ENCODE data around the gene EXOC6B. TPM values are rescaled to one million over a fixed set of nuclear protein-coding genes. Genes with fewer than 3 reads are reported as not detected.
A peak's percentile ranks its signal among the peaks of the same experiment; 100 is the strongest.

The EXOC6B gene
- total and polyA plus RNA-seq, 5 experiments from 2014 or later = 3.3 to 20.1 (median 3.4) TPM

GRCh38 chr2:72803151-72803550 lies 22.7 kb downstream of the EXOC6B start:
- no peak overlapping the region for H3K4me3 Mint-ChIP-seq
- H3K27me3 Mint-ChIP-seq = no peaks in the 10 kb centered on the region
- peak overlapping the region in 1 of 10 donors; percentile 17 for H3K27ac Mint-ChIP-seq
- H3K9me3 Mint-ChIP-seq = peaks cover 0 to 5% (median 1%) of the 10 kb centered on the region in 9 donors
- no peak for ATAC-seq
- POLR2A ChIA-PET = no interaction called here
- no peak for DNase-seq
- peaks cover 8 to 13% (median 12%) of the 10 kb centered on the region in 3 donors for H3K36me3 Mint-ChIP-seq
- H3K4me1 Mint-ChIP-seq = peaks cover 0 to 6% (median 4%) of the 10 kb centered on the region in 4 donors

GRCh38 chr2:72800492-72800891 lies 25.3 kb downstream of the EXOC6B start:
- Mint-ChIP-seq H3K27ac (no peak overlapping the region), H3K4me1 (peaks cover 2 to 11% (median 3%) of the 10 kb centered on the region in 4 donors), H3K36me3 (peaks cover 0 to 3% (median 2%) of the 10 kb centered on the region in 3 donors), H3K9me3 (no peaks in the 10 kb centered on the region), H3K4me3 (no peak overlapping the region), H3K27me3 (no peaks in the 10 kb centered on the region)
- no peak for DNase-seq
- POLR2A ChIA-PET = no interaction called here
- no peak for ATAC-seq

GRCh38 chr2:72797740-72798139 lies 28.1 kb downstream of the EXOC6B start:
- POLR2A ChIA-PET = no interaction called here
- H3K9me3 Mint-ChIP-seq = peaks cover 0 to 5% (median 0%) of the 10 kb centered on the region in 9 donors

GRCh38 chr2:72796766-72797165 lies 29.1 kb downstream of the EXOC6B start:
- Mint-ChIP-seq H3K27ac (peak overlapping the region in 1 of 10 donors; percentile 45), H3K36me3 (peaks cover 2 to 5% (median 5%) of the 10 kb centered on the region in 3 donors), H3K4me1 (peaks cover 6 to 26% (median 8%) of the 10 kb centered on the region in 4 donors), H3K9me3 (peaks cover 0 to 5% (median 0%) of the 10 kb centered on the region in 9 donors), H3K4me3 (no peak overlapping the region), H3K27me3 (no peaks in the 10 kb centered on the region)
- DNase-seq (no peak), ATAC-seq (no peak)
- POLR2A ChIA-PET = no interaction called here

More at GRCh38 chr2:72797740-72798139, 28.1 kb downstream of the EXOC6B start:
- Mint-ChIP-seq H3K36me3 (peaks cover 2 to 5% (median 5%) of the 10 kb centered on the region in 3 donors), H3K27ac (no peak overlapping the region), H3K4me3 (no peak overlapping the region), H3K4me1 (peaks cover 6 to 26% (median 8%) of the 10 kb centered on the region in 4 donors), H3K27me3 (no peaks in the 10 kb centered on the region)
- DNase-seq (no peak), ATAC-seq (no peak)

GRCh38 chr2:72794572-72794971 lies 31.3 kb downstream of the EXOC6B start:
- H3K27me3 Mint-ChIP-seq = no peaks in the 10 kb centered on the region
- H3K4me3 Mint-ChIP-seq = no peak overlapping the region
- ATAC-seq (no peak), DNase-seq (no peak)
- H3K36me3 Mint-ChIP-seq = peaks cover 2 to 5% (median 5%) of the 10 kb centered on the region in 3 donors
- H3K9me3 Mint-ChIP-seq = peaks cover 0 to 5% (median 0%) of the 10 kb centered on the region in 9 donors
- H3K27ac Mint-ChIP-seq = no peak overlapping the region
- peaks cover 6 to 26% (median 8%) of the 10 kb centered on the region in 4 donors for H3K4me1 Mint-ChIP-seq
- POLR2A ChIA-PET = no interaction called here

GRCh38 chr2:72793798-72794440 lies 31.9 kb downstream of the EXOC6B start:
- DNase-seq = no peak
- ATAC-seq = no peak
- Mint-ChIP-seq H3K27ac (no peak overlapping the region), H3K9me3 (peaks cover 0 to 5% (median 0%) of the 10 kb centered on the region in 9 donors), H3K4me1 (peaks cover 6 to 26% (median 9%) of the 10 kb centered on the region in 4 donors), H3K4me3 (no peak overlapping the region), H3K27me3 (no peaks in the 10 kb centered on the region), H3K36me3 (peaks cover 2 to 5% (median 5%) of the 10 kb centered on the region in 3 donors)
- POLR2A ChIA-PET = no interaction called here

- DNase-seq (no peak), ATAC-seq (no peak)
- peaks cover 0 to 5% (median 0%) of the 10 kb centered on the region in 9 donors for H3K9me3 Mint-ChIP-seq
- no peaks in the 10 kb centered on the region for H3K27me3 Mint-ChIP-seq
- H3K4me3 Mint-ChIP-seq = no peak overlapping the region
- peaks cover 0 to 12% (median 7%) of the 10 kb centered on the region in 3 donors for H3K36me3 Mint-ChIP-seq
- POLR2A ChIA-PET = no interaction called here
- H3K27ac Mint-ChIP-seq = no peak overlapping the region
- peaks cover 0 to 7% (median 1%) of the 10 kb centered on the region in 4 donors for H3K4me1 Mint-ChIP-seq
Observed at GRCh38 chr2:72789241-72789640, 36.6 kb downstream of the EXOC6B start.

- Mint-ChIP-seq H3K9me3 (peaks cover 0 to 5% (median 0%) of the 10 kb centered on the region in 9 donors), H3K27me3 (no peaks in the 10 kb centered on the region), H3K4me1 (peaks cover 0 to 3% (median 1%) of the 10 kb centered on the region in 4 donors), H3K27ac (no peak overlapping the region), H3K4me3 (no peak overlapping the region), H3K36me3 (peaks cover 0 to 17% (median 9%) of the 10 kb centered on the region in 3 donors)
- no peak for DNase-seq
- POLR2A ChIA-PET = no interaction called here
- no peak for ATAC-seq
Observed at GRCh38 chr2:72788756-72789155, 37.1 kb downstream of the EXOC6B start.

GRCh38 chr2:72785517-72785916 lies 40.3 kb downstream of the EXOC6B start:
- no peak for DNase-seq
- Mint-ChIP-seq H3K9me3 (peaks cover 0 to 2% (median 0%) of the 10 kb centered on the region in 9 donors), H3K27ac (no peak overlapping the region), H3K4me3 (no peak overlapping the region), H3K36me3 (peaks cover 0 to 13% (median 12%) of the 10 kb centered on the region in 3 donors), H3K4me1 (peaks cover 0 to 6% (median 1%) of the 10 kb centered on the region in 4 donors), H3K27me3 (no peaks in the 10 kb centered on the region)
- no peak for ATAC-seq
- POLR2A ChIA-PET = no interaction called here

- H3K9me3 Mint-ChIP-seq = peaks cover 0 to 4% (median 0%) of the 10 kb centered on the region in 9 donors
- ATAC-seq = no peak
- H3K27ac Mint-ChIP-seq = no peak overlapping the region
- POLR2A ChIA-PET = no interaction called here
- H3K4me3 Mint-ChIP-seq = no peak overlapping the region
- H3K36me3 Mint-ChIP-seq = peaks cover 0 to 14% (median 14%) of the 10 kb centered on the region in 3 donors
- peaks cover 0 to 8% (median 0%) of the 10 kb centered on the region in 4 donors for H3K4me1 Mint-ChIP-seq
- DNase-seq = no peak
- no peaks in the 10 kb centered on the region for H3K27me3 Mint-ChIP-seq
Observed at GRCh38 chr2:72782520-72782919, 43.3 kb downstream of the EXOC6B start.

GRCh38 chr2:72781480-72781879 lies 44.4 kb downstream of the EXOC6B start:
- Mint-ChIP-seq H3K27ac (no peak overlapping the region), H3K9me3 (peaks cover 0 to 4% (median 0%) of the 10 kb centered on the region in 9 donors), H3K27me3 (no peaks in the 10 kb centered on the region), H3K4me3 (no peak overlapping the region), H3K4me1 (peaks cover 0 to 8% (median 0%) of the 10 kb centered on the region in 4 donors), H3K36me3 (peaks cover 0 to 15% (median 14%) of the 10 kb centered on the region in 3 donors)
- ATAC-seq (no peak), DNase-seq (no peak)
- POLR2A ChIA-PET = interaction anchor here (0.7 kb wide), 1 partner anchor 136 kb away, joined by 3 read pairs; the partner anchor contains the start of gene EMX1

GRCh38 chr2:72780477-72780876 lies 45.4 kb downstream of the EXOC6B start:
- H3K9me3 Mint-ChIP-seq = peaks cover 0 to 4% (median 0%) of the 10 kb centered on the region in 9 donors
- POLR2A ChIA-PET = no interaction called here
- H3K27ac Mint-ChIP-seq = peak overlapping the region in 1 of 10 donors; percentile 43

GRCh38 chr2:72779495-72779894 lies 46.3 kb downstream of the EXOC6B start:
- no peak for ATAC-seq
- H3K4me3 Mint-ChIP-seq = no peak overlapping the region
- POLR2A ChIA-PET = no interaction called here

More at GRCh38 chr2:72780477-72780876, 45.4 kb downstream of the EXOC6B start:
- ATAC-seq (no peak), DNase-seq (no peak)
- H3K27me3 Mint-ChIP-seq = no peaks in the 10 kb centered on the region
- H3K36me3 Mint-ChIP-seq = peaks cover 0 to 15% (median 11%) of the 10 kb centered on the region in 3 donors
- H3K4me1 Mint-ChIP-seq = peaks cover 0 to 8% (median 0%) of the 10 kb centered on the region in 4 donors
- no peak overlapping the region for H3K4me3 Mint-ChIP-seq

More at GRCh38 chr2:72779495-72779894, 46.3 kb downstream of the EXOC6B start:
- H3K9me3 Mint-ChIP-seq = peaks cover 0 to 4% (median 0%) of the 10 kb centered on the region in 9 donors
- H3K36me3 Mint-ChIP-seq = peaks cover 0 to 10% (median 9%) of the 10 kb centered on the region in 3 donors
- H3K27ac Mint-ChIP-seq = peak overlapping the region in 1 of 10 donors; percentile 43
- DNase-seq = no peak
- H3K4me1 Mint-ChIP-seq = peaks cover 0 to 8% (median under 1%) of the 10 kb centered on the region in 4 donors
- no peaks in the 10 kb centered on the region for H3K27me3 Mint-ChIP-seq

Measured in naive thymus-derived CD8-positive, alpha-beta T cell (primary cell).